OCI-LY3 (cell line): ENCODE results near the gene BCL2L13.

ENCODE experiments used
- CTCF ChIP-seq: fragments of 200-600, 300-600 bp; sonication (generic); IDR thresholded peaks from 2 replicates; pipeline ENCODE4 v1.5.1; 2014; ENCODE audit warnings: antibody characterized with exemption, low read length, low read depth
- EZH2phosphoT487 ChIP-seq: fragments of 200-600 bp; shearing (Covaris generic); IDR thresholded peaks from 2 replicates; pipeline ENCODE4 v1.6.1; 2018; ENCODE audit warnings: antibody characterized with exemption, mixed run types, low read depth

GRCh38 chr22:17675584-17675983 is 37.0 kb downstream of the BCL2L13 start:
- no peak for TF ChIP-seq CTCF
- TF ChIP-seq EZH2phosphoT487, result no peak
